ENCODE data around the gene IL31RA. TPM values are rescaled to one million over a fixed set of nuclear protein-coding genes. Genes with fewer than 3 reads are reported as not detected.

IL31RA gene
- total RNA-seq, 1 experiment from 2014 or later, result 0.24 TPM

- TF ChIP-seq EZH2 (IDR thresholded peaks at IDR 0.05; ENCODE audit: borderline replicate concordance, low read depth, low read length, poor library complexity, severe bottlenecking), result no peak
- no peak for TF ChIP-seq CTCF (conservative IDR thresholded peaks at IDR 0.05; ENCODE audit: low read depth, low read length)
- DNase-seq (ENCODE audit: low spot score), result no peak
- ChIA-PET POLR2A (ENCODE audit: low non-redundant PET) (no interaction called here), CTCF (no interaction called here)
- Histone ChIP-seq H3K4me3 (ENCODE audit: low read depth, low read length, poor library complexity, severe bottlenecking) (no peak overlapping the region), H3K27ac (ENCODE audit: low read depth, low read length, poor library complexity, severe bottlenecking) (no peak overlapping the region), H3K9me3 (ENCODE audit: low read depth, low read length, poor library complexity, severe bottlenecking) (no peaks in the 10 kb centered on the region), H3K36me3 (ENCODE audit: insufficient read depth, low read length, poor library complexity, severe bottlenecking) (no peaks in the 10 kb centered on the region), H3K27me3 (replicated peaks; ENCODE audit: insufficient read depth, low read depth, low read length, poor library complexity) (no peaks in the 10 kb centered on the region), H3K4me1 (ENCODE audit: insufficient read depth, low read length, poor library complexity, severe bottlenecking) (no peaks in the 10 kb centered on the region)
- intact Hi-C loops (cut with micrococcal nuclease; ENCODE audit: unreplicated experiment), result no loop called here
- BruUV-seq (replicated peaks), result no TSS peak
Observed at GRCh38 chr5:55960779-55961178, 109.6 kb downstream of the IL31RA start.

- TF ChIP-seq EZH2 (IDR thresholded peaks at IDR 0.05; ENCODE audit: borderline replicate concordance, low read depth, low read length, poor library complexity, severe bottlenecking) (no peak), CTCF (conservative IDR thresholded peaks at IDR 0.05; ENCODE audit: low read depth, low read length) (no peak)
- Histone ChIP-seq H3K36me3 (ENCODE audit: insufficient read depth, low read length, poor library complexity, severe bottlenecking) (no peaks in the 10 kb centered on the region), H3K27ac (ENCODE audit: low read depth, low read length, poor library complexity, severe bottlenecking) (no peak overlapping the region), H3K9me3 (ENCODE audit: low read depth, low read length, poor library complexity, severe bottlenecking) (no peaks in the 10 kb centered on the region), H3K4me1 (ENCODE audit: insufficient read depth, low read length, poor library complexity, severe bottlenecking) (no peaks in the 10 kb centered on the region), H3K4me3 (ENCODE audit: low read depth, low read length, poor library complexity, severe bottlenecking) (no peak overlapping the region), H3K27me3 (replicated peaks; ENCODE audit: insufficient read depth, low read depth, low read length, poor library complexity) (no peaks in the 10 kb centered on the region)
- no peak for DNase-seq (ENCODE audit: low spot score)
- intact Hi-C loops (cut with micrococcal nuclease; ENCODE audit: unreplicated experiment), result no loop called here
- BruUV-seq (replicated peaks), result no TSS peak
- CTCF ChIA-PET, result no interaction called here
- POLR2A ChIA-PET (ENCODE audit: low non-redundant PET), result no interaction called here
Observed at GRCh38 chr5:55965525-55965924, 114.4 kb downstream of the IL31RA start.

- intact Hi-C loops (cut with micrococcal nuclease; ENCODE audit: unreplicated experiment), result no loop called here
- H3K4me1 ChIP-seq (ENCODE audit: insufficient read depth, low read length, poor library complexity, severe bottlenecking), result no peaks in the 10 kb centered on the region
- no TSS peak for BruUV-seq (replicated peaks)
- H3K27ac ChIP-seq (ENCODE audit: low read depth, low read length, poor library complexity, severe bottlenecking), result no peak overlapping the region
- H3K9me3 ChIP-seq (ENCODE audit: low read depth, low read length, poor library complexity, severe bottlenecking), result no peaks in the 10 kb centered on the region
- DNase-seq (ENCODE audit: low spot score), result no peak
- H3K27me3 ChIP-seq (replicated peaks; ENCODE audit: insufficient read depth, low read depth, low read length, poor library complexity), result no peaks in the 10 kb centered on the region
- TF ChIP-seq CTCF (conservative IDR thresholded peaks at IDR 0.05; ENCODE audit: low read depth, low read length), result no peak
- no peak for TF ChIP-seq EZH2 (IDR thresholded peaks at IDR 0.05; ENCODE audit: borderline replicate concordance, low read depth, low read length, poor library complexity, severe bottlenecking)
- H3K4me3 ChIP-seq (ENCODE audit: low read depth, low read length, poor library complexity, severe bottlenecking), result no peak overlapping the region
- no peaks in the 10 kb centered on the region for H3K36me3 ChIP-seq (ENCODE audit: insufficient read depth, low read length, poor library complexity, severe bottlenecking)
- ChIA-PET CTCF (no interaction called here), POLR2A (ENCODE audit: low non-redundant PET) (no interaction called here)
Observed at GRCh38 chr5:55966284-55966683, 115.1 kb downstream of the IL31RA start.
